Brain pericyte (primary cell): ENCODE results near the gene SNRPD2.
A peak's percentile ranks its signal among the peaks of the same experiment; 100 is the strongest.

ENCODE experiments used
- DNase-seq: peaks from one replicate; pipeline ENCODE4 v3.0.0-alpha.2; 2012; ENCODE audit warnings: low read depth, low spot score

Gene SNRPD2

GRCh38 chr19:45657520-45658167, 34.1 kb downstream of the SNRPD2 start:
- DNase-seq: no peak

- no peak for DNase-seq
These were observed 36.7 kb downstream of the SNRPD2 start for GRCh38 chr19:45655073-45655472.

GRCh38 chr19:45653634-45654033, 38.1 kb downstream of the SNRPD2 start:
- no peak for DNase-seq

- no peak for DNase-seq
These were observed 41.0 kb downstream of the SNRPD2 start for GRCh38 chr19:45650722-45651121.

GRCh38 chr19:45646345-45646698, 45.4 kb downstream of the SNRPD2 start:
- no peak for DNase-seq

GRCh38 chr19:45645631-45646344, 46.0 kb downstream of the SNRPD2 start:
- DNase-seq: peak; percentile 82

GRCh38 chr19:45645068-45645630, 46.6 kb downstream of the SNRPD2 start:
- DNase-seq: no peak

GRCh38 chr19:45643927-45644771, 47.6 kb downstream of the SNRPD2 start:
- no peak for DNase-seq

GRCh38 chr19:45643024-45643926, 48.5 kb downstream of the SNRPD2 start:
- no peak for DNase-seq

GRCh38 chr19:45641274-45642105, 50.3 kb downstream of the SNRPD2 start:
- DNase-seq: no peak

GRCh38 chr19:45640849-45641273, 50.9 kb downstream of the SNRPD2 start:
- DNase-seq: no peak

- no peak for DNase-seq
These were observed 52.6 kb downstream of the SNRPD2 start, which contains the start of gene EML2 for GRCh38 chr19:45638930-45639729. Gene EML2 (minus strand): TSS chr19:45639397. CDS start chr19:45639376, 21 bp downstream.

GRCh38 chr19:45637890-45638667, 53.7 kb downstream of the SNRPD2 start:
- no peak for DNase-seq
